Suprapubic skin (tissue), 4 donors: ENCODE data around the gene OR4D10. TPM values are rescaled to one million over a fixed set of nuclear protein-coding genes. Genes with fewer than 3 reads are reported as not detected.

Experiments used
- DNase-seq, 2 donors: peaks; one replicate each; pipeline ENCODE4 v3.0.0-alpha.2; 2019; ENCODE audit warnings: low spot score in 2 of 2
- H3K27ac ChIP-seq: fragments of 200-600 bp; sonication (generic); one replicate; pipeline ENCODE4 v1.5.1; 2019
- H3K27me3 ChIP-seq: fragments of 200-600 bp; sonication (generic); one replicate; pipeline ENCODE4 v1.5.1; 2019
- H3K36me3 ChIP-seq: fragments of 200-600 bp; sonication (generic); one replicate; pipeline ENCODE4 v1.5.1; 2019
- H3K4me1 ChIP-seq: fragments of 200-600 bp; sonication (generic); one replicate; pipeline ENCODE4 v1.5.1; 2019
- H3K4me3 ChIP-seq: fragments of 200-600 bp; sonication (generic); one replicate; pipeline ENCODE4 v1.5.1; 2019; ENCODE audit warnings: mild to moderate bottlenecking
- H3K9me3 ChIP-seq: fragments of 200-600 bp; sonication (generic); one replicate; pipeline ENCODE4 v1.5.1; 2019
- EP300 ChIP-seq: sonication (generic); formaldehyde crosslinking; IDR thresholded peaks from one replicate; pipeline ENCODE4 v1.6.1; 2017; ENCODE audit warnings: antibody characterized with exemption
- POLR2A ChIP-seq, 2 donors: fragments of 450-650 bp; IDR thresholded peaks; one replicate each; pipeline ENCODE4 v1.6.1; 2017; ENCODE audit warnings: antibody characterized with exemption in 2 of 2, mild to moderate bottlenecking in 2 of 2, moderate library complexity in 2 of 2
- POLR2AphosphoS5 ChIP-seq, 3 donors: sonication (generic); formaldehyde crosslinking; IDR thresholded peaks; one replicate each; pipeline ENCODE4 v1.6.1; 2017; ENCODE audit warnings: antibody characterized with exemption in 3 of 3
- WGBS: methylation state at CpG from one replicate; pipeline ENCODE4 v1.1.5; 2018; 5-methylcytosine and 5-hydroxymethylcytosine counted together
- total RNA-seq, 4 donors: library from RNA; depleted of rRNA; stranded (reverse); fragments of >200 nt; gene quantifications; one replicate each; pipeline ENCODE4 v1.1.0, GENCODE V29; 2016
- TF ChIP-seq, protein P1 (sequence below), 2 donors: fragments of 200-600 bp in 1 of 2; fragments of 450-650 bp in 1 of 2; sonication (generic) in 1 of 2; IDR thresholded peaks; one replicate each; pipeline ENCODE4 v1.5.1; 2016 to 2019; ENCODE audit warnings: antibody characterized with exemption in 2 of 2, mild to moderate bottlenecking in 1 of 2, moderate library complexity in 1 of 2

OR4D10 gene
- total RNA-seq, 4 donors from 2014 or later: not detected

DNA sequence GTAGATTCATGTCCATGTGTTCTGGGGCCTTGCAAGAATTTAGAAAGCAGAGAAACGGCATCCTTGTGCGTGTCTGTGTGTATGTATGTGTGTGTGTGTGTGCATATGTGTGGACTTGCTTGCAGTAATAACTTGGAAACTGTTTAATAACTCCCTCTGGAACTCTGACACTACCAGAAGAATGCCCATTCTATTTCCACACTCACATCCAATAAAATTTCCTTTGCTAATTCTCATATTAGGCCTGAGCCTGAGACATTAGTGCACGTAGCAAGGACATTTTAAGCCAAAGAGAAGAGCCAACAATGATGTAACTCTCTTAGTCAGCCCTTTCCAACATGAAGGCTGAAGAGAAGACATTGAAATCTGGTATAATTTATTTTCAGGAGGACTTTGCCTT, 13.2 kb upstream of the OR4D10 start:
- 69% methylated on average over 3 of the region's 3 CpGs for WGBS
- no peak overlapping the region for H3K4me3 ChIP-seq
- H3K36me3 ChIP-seq: no peaks in the 10 kb centered on the region
- no peak for DNase-seq
- H3K27ac ChIP-seq: no peak overlapping the region
- H3K9me3 ChIP-seq: no peaks in the 10 kb centered on the region
- H3K4me1 ChIP-seq: no peaks in the 10 kb centered on the region
- no peak for TF ChIP-seq POLR2AphosphoS5 (IDR thresholded peaks at IDR 0.05)
- no peak for TF ChIP-seq EP300
- TF ChIP-seq, protein P1, sequence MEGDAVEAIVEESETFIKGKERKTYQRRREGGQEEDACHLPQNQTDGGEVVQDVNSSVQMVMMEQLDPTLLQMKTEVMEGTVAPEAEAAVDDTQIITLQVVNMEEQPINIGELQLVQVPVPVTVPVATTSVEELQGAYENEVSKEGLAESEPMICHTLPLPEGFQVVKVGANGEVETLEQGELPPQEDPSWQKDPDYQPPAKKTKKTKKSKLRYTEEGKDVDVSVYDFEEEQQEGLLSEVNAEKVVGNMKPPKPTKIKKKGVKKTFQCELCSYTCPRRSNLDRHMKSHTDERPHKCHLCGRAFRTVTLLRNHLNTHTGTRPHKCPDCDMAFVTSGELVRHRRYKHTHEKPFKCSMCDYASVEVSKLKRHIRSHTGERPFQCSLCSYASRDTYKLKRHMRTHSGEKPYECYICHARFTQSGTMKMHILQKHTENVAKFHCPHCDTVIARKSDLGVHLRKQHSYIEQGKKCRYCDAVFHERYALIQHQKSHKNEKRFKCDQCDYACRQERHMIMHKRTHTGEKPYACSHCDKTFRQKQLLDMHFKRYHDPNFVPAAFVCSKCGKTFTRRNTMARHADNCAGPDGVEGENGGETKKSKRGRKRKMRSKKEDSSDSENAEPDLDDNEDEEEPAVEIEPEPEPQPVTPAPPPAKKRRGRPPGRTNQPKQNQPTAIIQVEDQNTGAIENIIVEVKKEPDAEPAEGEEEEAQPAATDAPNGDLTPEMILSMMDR (IDR thresholded peaks at IDR 0.05): no peak
- TF ChIP-seq POLR2A (IDR thresholded peaks at IDR 0.05): no peak
- no peaks in the 10 kb centered on the region for H3K27me3 ChIP-seq

DNA sequence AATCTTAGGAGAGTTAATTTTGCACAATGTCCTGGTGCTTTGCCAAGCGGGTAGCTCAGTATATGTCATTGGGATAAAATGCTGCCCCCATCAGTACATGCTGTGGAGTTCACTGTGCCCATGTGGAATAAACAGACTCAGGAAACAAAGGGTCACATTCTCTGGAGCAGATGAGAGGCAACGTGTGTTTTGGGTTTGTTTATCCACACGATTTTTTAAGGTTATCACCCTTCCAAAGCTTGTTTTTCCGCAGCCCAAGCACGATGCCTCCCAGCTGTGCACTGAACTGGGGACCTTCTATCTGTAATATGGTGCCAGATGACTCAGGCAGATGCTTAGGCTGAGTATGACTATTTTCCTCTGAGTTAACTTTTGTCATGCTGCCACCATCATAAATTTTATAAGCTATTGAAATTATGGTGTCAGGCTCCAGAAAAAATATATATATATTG, 9.9 kb upstream of the OR4D10 start:
- H3K4me1 ChIP-seq: no peaks in the 10 kb centered on the region
- H3K27me3 ChIP-seq: no peaks in the 10 kb centered on the region
- TF ChIP-seq POLR2A (IDR thresholded peaks at IDR 0.05) (no peak), POLR2AphosphoS5 (IDR thresholded peaks at IDR 0.05) (no peak), EP300 (no peak)
- TF ChIP-seq, protein P1 (IDR thresholded peaks at IDR 0.05): no peak
- no peak for DNase-seq
- H3K36me3 ChIP-seq: no peaks in the 10 kb centered on the region
- H3K4me3 ChIP-seq: no peak overlapping the region
- 50% methylated on average over 5 of the region's 5 CpGs for WGBS
- no peaks in the 10 kb centered on the region for H3K9me3 ChIP-seq
- H3K27ac ChIP-seq: no peak overlapping the region

DNA sequence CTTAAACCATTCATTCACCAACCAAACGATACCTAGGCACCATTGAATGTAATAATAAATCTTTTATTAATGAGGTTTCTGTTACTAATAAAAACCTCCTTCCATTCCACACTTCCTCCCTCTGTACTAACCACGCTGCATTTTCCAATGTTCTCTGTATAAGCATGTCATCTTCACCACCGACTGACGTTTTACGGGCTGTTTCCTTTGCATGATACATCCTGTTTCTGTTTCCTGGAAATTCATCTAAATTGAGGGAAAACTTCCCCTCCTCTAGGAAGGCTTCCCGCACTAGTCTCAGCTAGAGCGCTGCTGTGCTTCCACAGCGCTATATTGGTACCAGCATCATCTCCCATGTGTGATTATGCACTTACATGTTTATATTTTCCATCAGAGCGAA, 2.1 kb downstream of the OR4D10 start:
- Histone ChIP-seq H3K27me3 (no peaks in the 10 kb centered on the region), H3K36me3 (no peaks in the 10 kb centered on the region), H3K9me3 (no peaks in the 10 kb centered on the region), H3K4me3 (no peak overlapping the region), H3K27ac (no peak overlapping the region), H3K4me1 (no peaks in the 10 kb centered on the region)
- TF ChIP-seq, protein P1 (IDR thresholded peaks at IDR 0.05): no peak
- no peak for TF ChIP-seq POLR2A (IDR thresholded peaks at IDR 0.05)
- no peak for TF ChIP-seq POLR2AphosphoS5 (IDR thresholded peaks at IDR 0.05)
- no peak for TF ChIP-seq EP300
- 63% methylated on average over 9 of the region's 9 CpGs for WGBS
- DNase-seq: no peak

DNA sequence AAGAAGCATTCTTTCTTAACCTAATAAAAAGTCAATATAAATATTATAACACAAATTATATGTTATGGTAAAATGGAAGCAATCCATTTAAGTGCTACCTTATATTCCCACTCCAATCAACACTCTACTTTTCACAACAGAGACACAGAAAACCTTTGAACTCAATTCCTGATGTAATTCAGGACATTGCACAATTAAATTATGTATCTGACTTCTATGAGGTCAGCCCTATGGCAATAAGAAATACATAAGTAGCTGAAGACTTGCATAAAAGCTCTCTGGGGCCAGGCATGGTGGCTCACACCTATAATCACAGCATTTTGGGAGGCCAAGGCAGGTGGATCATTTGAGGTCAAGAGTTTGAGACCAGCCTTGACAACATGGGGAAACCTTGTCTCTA, 6.8 kb downstream of the OR4D10 start:
- no peak overlapping the region for H3K4me3 ChIP-seq
- no peak for TF ChIP-seq EP300
- TF ChIP-seq, protein P1 (IDR thresholded peaks at IDR 0.05): no peak
- TF ChIP-seq POLR2A (IDR thresholded peaks at IDR 0.05): no peak
- no peak for TF ChIP-seq POLR2AphosphoS5 (IDR thresholded peaks at IDR 0.05)
- DNase-seq: no peak

DNA sequence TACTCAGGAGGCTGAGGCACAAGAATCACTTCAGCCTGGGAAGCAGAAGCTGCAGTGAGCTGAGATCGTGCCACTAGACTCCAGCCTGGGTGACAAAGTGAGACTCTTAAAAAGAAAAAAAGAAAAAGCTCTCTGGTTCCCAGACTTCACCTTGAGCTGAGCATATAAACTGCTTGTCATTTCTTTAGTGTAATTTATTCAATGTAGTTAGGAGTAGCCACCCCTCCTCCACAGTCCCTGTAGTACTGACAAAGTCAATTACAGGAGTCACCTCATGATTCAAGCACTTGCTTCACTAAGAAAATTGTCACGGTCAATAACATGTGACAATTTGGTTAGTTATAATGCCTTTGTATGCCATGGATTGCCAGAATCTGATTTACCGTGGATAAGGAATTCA, 7.2 kb downstream of the OR4D10 start:
- TF ChIP-seq EP300 (no peak), POLR2AphosphoS5 (IDR thresholded peaks at IDR 0.05) (no peak), POLR2A (IDR thresholded peaks at IDR 0.05) (no peak)
- TF ChIP-seq, protein P1 (IDR thresholded peaks at IDR 0.05): no peak
- no peak for DNase-seq
- 86% methylated on average over 3 of the region's 3 CpGs for WGBS

More for the DNA sequence above, 6.8 kb downstream of the OR4D10 start:
- Histone ChIP-seq H3K27me3 (no peaks in the 10 kb centered on the region), H3K9me3 (no peaks in the 10 kb centered on the region), H3K4me1 (no peaks in the 10 kb centered on the region), H3K27ac (no peak overlapping the region), H3K36me3 (no peaks in the 10 kb centered on the region)

More for the DNA sequence above, 7.2 kb downstream of the OR4D10 start:
- no peak overlapping the region for H3K4me3 ChIP-seq
- H3K36me3 ChIP-seq: no peaks in the 10 kb centered on the region
- H3K4me1 ChIP-seq: no peaks in the 10 kb centered on the region
- no peak overlapping the region for H3K27ac ChIP-seq
- no peaks in the 10 kb centered on the region for H3K9me3 ChIP-seq
- no peaks in the 10 kb centered on the region for H3K27me3 ChIP-seq
